ENCODE measurements around the gene DPYD. TPM values are rescaled to one million over a fixed set of nuclear protein-coding genes. Genes with fewer than 3 reads are reported as not detected.

Gene DPYD
- total RNA-seq, 2 experiments from 2014 or later = 34.4 to 35.9 TPM

DNA sequence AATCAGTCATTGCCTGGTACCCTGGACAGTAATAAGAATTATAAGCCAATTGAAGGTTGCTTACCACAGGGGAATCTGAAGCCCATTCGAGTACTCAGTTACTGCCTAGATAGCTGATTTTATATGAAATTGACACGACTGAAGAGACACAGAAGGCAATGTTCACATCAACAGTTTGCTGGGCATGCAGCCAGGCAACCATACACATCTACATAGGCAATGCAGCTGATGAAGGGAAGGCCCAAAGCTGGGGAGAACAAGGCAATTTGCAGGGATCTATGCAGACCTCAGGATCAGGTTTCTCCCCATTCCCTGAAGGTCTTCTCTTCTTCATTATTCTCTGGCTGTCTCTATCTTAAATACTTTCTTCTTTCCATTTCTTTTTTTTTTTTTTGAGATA lies 750.5 kb downstream of the DPYD start:
- no peak overlapping the region for H3K27ac Mint-ChIP-seq
- H3K4me1 ChIP-seq (ENCODE audit: insufficient read depth, low read length) = no peaks in the 10 kb centered on the region
- H3K9me3 ChIP-seq (ENCODE audit: control insufficient read depth in 1 of 2, insufficient read depth in 1 of 2, low read length in 2 of 2) = no peaks in the 10 kb centered on the region
- no peaks in the 10 kb centered on the region for H3K27me3 ChIP-seq (ENCODE audit: control insufficient read depth in 1 of 2, insufficient read depth in 2 of 2, low read length in 2 of 2)
- no peak overlapping the region for H3K4me3 Mint-ChIP-seq
- ATAC-seq (ENCODE audit: poor library complexity) (no peak), DNase-seq (no peak)
- H3K36me3 Mint-ChIP-seq (ENCODE audit: low read depth) = peaks cover 53% of the 10 kb centered on the region
- no peaks in the 10 kb centered on the region for H3K36me3 ChIP-seq (ENCODE audit: insufficient read depth, low read length)
- H3K4me1 Mint-ChIP-seq (ENCODE audit: low read depth) = no peaks in the 10 kb centered on the region
- H3K27me3 Mint-ChIP-seq = no peaks in the 10 kb centered on the region
- ChIA-PET CTCF (no interaction called here), POLR2A (no interaction called here)
- no peak overlapping the region for H3K4me3 ChIP-seq (ENCODE audit: low read length)
- TF ChIP-seq, protein P1, sequence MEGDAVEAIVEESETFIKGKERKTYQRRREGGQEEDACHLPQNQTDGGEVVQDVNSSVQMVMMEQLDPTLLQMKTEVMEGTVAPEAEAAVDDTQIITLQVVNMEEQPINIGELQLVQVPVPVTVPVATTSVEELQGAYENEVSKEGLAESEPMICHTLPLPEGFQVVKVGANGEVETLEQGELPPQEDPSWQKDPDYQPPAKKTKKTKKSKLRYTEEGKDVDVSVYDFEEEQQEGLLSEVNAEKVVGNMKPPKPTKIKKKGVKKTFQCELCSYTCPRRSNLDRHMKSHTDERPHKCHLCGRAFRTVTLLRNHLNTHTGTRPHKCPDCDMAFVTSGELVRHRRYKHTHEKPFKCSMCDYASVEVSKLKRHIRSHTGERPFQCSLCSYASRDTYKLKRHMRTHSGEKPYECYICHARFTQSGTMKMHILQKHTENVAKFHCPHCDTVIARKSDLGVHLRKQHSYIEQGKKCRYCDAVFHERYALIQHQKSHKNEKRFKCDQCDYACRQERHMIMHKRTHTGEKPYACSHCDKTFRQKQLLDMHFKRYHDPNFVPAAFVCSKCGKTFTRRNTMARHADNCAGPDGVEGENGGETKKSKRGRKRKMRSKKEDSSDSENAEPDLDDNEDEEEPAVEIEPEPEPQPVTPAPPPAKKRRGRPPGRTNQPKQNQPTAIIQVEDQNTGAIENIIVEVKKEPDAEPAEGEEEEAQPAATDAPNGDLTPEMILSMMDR (IDR thresholded peaks at IDR 0.05) = no peak
- intact Hi-C loops (cut with DNase I, micrococcal nuclease) = no loop called here
- H3K27ac ChIP-seq (ENCODE audit: low read depth in 1 of 2, low read length in 2 of 2) = no peak overlapping the region
- H3K9me3 Mint-ChIP-seq = peaks cover 3% of the 10 kb centered on the region

DNA sequence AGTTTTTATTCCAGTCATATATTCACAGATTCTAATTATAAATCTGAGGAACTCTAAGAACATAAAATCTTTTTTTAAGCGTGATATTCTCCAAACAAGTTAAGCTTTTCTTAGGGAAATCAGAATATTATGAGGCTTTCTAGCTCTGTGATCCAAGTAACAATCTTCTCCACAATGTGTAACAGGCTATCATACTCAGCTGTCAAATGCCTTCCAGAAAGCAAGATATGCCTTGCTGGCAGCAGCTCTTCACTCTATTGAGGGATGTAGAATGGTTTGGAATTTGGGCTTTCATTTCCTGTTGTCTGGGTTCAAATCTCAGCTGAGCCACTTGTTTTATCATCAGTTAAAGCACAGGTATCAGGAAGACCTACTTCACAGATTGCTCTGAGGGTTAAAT lies 752.8 kb downstream of the DPYD start:
- DNase-seq (no peak), ATAC-seq (ENCODE audit: poor library complexity) (no peak)
- ChIA-PET POLR2A (no interaction called here), CTCF (no interaction called here)
- Histone ChIP-seq H3K27me3 (ENCODE audit: control insufficient read depth in 1 of 2, insufficient read depth in 2 of 2, low read length in 2 of 2) (no peaks in the 10 kb centered on the region), H3K27ac (ENCODE audit: low read depth in 1 of 2, low read length in 2 of 2) (no peak overlapping the region), H3K9me3 (ENCODE audit: control insufficient read depth in 1 of 2, insufficient read depth in 1 of 2, low read length in 2 of 2) (no peaks in the 10 kb centered on the region), H3K4me3 (ENCODE audit: low read length) (no peak overlapping the region), H3K4me1 (ENCODE audit: insufficient read depth, low read length) (no peaks in the 10 kb centered on the region), H3K36me3 (ENCODE audit: insufficient read depth, low read length) (no peaks in the 10 kb centered on the region)
- Mint-ChIP-seq H3K4me1 (ENCODE audit: low read depth) (no peaks in the 10 kb centered on the region), H3K4me3 (no peak overlapping the region), H3K27me3 (no peaks in the 10 kb centered on the region), H3K27ac (no peak overlapping the region), H3K9me3 (peaks cover 9% of the 10 kb centered on the region), H3K36me3 (ENCODE audit: low read depth) (peaks cover 76% of the 10 kb centered on the region)
- intact Hi-C loops (cut with DNase I, micrococcal nuclease) = no loop called here
- TF ChIP-seq, protein P1 (IDR thresholded peaks at IDR 0.05) = no peak

DNA sequence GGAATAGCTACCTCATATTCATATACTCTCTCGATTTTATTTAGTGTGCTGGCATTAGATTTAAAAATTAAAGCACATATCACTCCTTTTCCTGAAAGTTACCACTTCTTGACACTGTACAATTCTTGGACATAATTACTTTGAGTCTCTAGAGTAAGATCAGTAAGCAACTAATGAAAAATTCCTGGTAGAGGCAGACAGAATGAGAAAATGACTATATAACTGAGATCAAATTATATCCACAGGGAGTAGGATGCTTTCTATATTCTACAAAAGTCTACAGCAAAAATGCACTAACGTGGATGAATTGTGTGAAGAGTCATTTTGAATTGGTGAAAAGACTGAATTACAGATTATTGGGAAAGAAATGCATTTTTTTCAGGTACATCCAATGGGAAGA lies 753.6 kb downstream of the DPYD start:
- ATAC-seq (ENCODE audit: poor library complexity) = no peak
- H3K4me1 ChIP-seq (ENCODE audit: insufficient read depth, low read length) = no peaks in the 10 kb centered on the region
- H3K4me3 Mint-ChIP-seq = no peak overlapping the region
- no peak for DNase-seq
- peaks cover 9% of the 10 kb centered on the region for H3K9me3 Mint-ChIP-seq
- no peaks in the 10 kb centered on the region for H3K9me3 ChIP-seq (ENCODE audit: control insufficient read depth in 1 of 2, insufficient read depth in 1 of 2, low read length in 2 of 2)
- H3K27me3 Mint-ChIP-seq = no peaks in the 10 kb centered on the region
- H3K27ac Mint-ChIP-seq = no peak overlapping the region
- no peak overlapping the region for H3K4me3 ChIP-seq (ENCODE audit: low read length)
- H3K36me3 ChIP-seq (ENCODE audit: insufficient read depth, low read length) = no peaks in the 10 kb centered on the region
- intact Hi-C loops (cut with DNase I, micrococcal nuclease) = no loop called here
- H3K27ac ChIP-seq (ENCODE audit: low read depth in 1 of 2, low read length in 2 of 2) = no peak overlapping the region
- H3K36me3 Mint-ChIP-seq (ENCODE audit: low read depth) = peaks cover 72% of the 10 kb centered on the region
- no peaks in the 10 kb centered on the region for H3K27me3 ChIP-seq (ENCODE audit: control insufficient read depth in 1 of 2, insufficient read depth in 2 of 2, low read length in 2 of 2)
- TF ChIP-seq, protein P1 (IDR thresholded peaks at IDR 0.05) = no peak
- H3K4me1 Mint-ChIP-seq (ENCODE audit: low read depth) = no peaks in the 10 kb centered on the region
- CTCF ChIA-PET = no interaction called here
- POLR2A ChIA-PET = no interaction called here

Measured in CD4-positive, alpha-beta T cell (primary cell).